H1 (cell line): Measurements from ENCODE around the gene CCDC9B. TPM values are rescaled to one million over a fixed set of nuclear protein-coding genes. Genes with fewer than 3 reads are reported as not detected.

Experiments
- CTCF ChIA-PET: fragments of 300-600 bp; sonication (Branson Sonifier 250); formaldehyde crosslinking; loops from one replicate; lab custom pipeline; 2021; ENCODE audit not compliant: partially characterized antibody; lab: Charles Lee
- POLR2A ChIA-PET: fragments of 300-600 bp; sonication (Branson Sonifier 250); formaldehyde crosslinking; loops from one replicate; lab custom pipeline; 2021; ENCODE audit warnings: inconsistent platforms; ENCODE audit not compliant: partially characterized antibody; lab: Charles Lee
- DNase-seq, 2 experiments: peaks; one replicate each; pipeline versions ENCODE4 v3.0.0 to v3.0.0-alpha.2; 2010 to 2022; ENCODE audit warnings: low spot score in 2 of 2, low read depth in 1 of 2, mixed read lengths in 1 of 2
- FAIRE-seq: peaks from 2 replicates; lab custom pipeline; 2011; peaks lifted over from hg19 to GRCh38; lab: Jason Lieb, UNC
- H2AFZ ChIP-seq: 2 replicates; pipeline ENCODE4 v1.8.1; 2012; ENCODE audit warnings: low read length, inconsistent platforms
- H2AK5ac ChIP-seq: 2 replicates; pipeline ENCODE4 v1.6.1; 2013; ENCODE audit warnings: low read depth, low read length
- H2BK120ac ChIP-seq: replicated peaks from 2 replicates; pipeline ENCODE3; 2013; ENCODE audit warnings: low read depth, low read length, inconsistent platforms
- H2BK12ac ChIP-seq: 2 replicates; pipeline ENCODE4 v1.6.1; 2013; ENCODE audit warnings: low read depth, low read length
- H2BK15ac ChIP-seq: 2 replicates; pipeline ENCODE4 v1.6.1; 2013; ENCODE audit warnings: low read length
- H2BK20ac ChIP-seq: 2 replicates; pipeline ENCODE4 v1.6.1; 2013; ENCODE audit warnings: low read length
- H2BK5ac ChIP-seq: 2 replicates; pipeline ENCODE4 v1.6.1; 2013; ENCODE audit warnings: low read depth, low read length
- H3K14ac ChIP-seq: 2 replicates; pipeline ENCODE4 v1.6.1; 2013; ENCODE audit warnings: inconsistent platforms; ENCODE audit not compliant: insufficient read length
- H3K18ac ChIP-seq: 2 replicates; pipeline ENCODE4 v1.6.1; 2013; ENCODE audit warnings: low read length; ENCODE audit errors: extremely low read depth
- H3K23ac ChIP-seq: 2 replicates; pipeline ENCODE4 v1.6.1; 2013; ENCODE audit warnings: inconsistent platforms; ENCODE audit not compliant: insufficient read length
- H3K23me2 ChIP-seq: 2 replicates; pipeline ENCODE4 v1.6.1; 2013; ENCODE audit warnings: low read depth, low read length
- H3K27ac ChIP-seq: 2 replicates; pipeline ENCODE4 v1.6.1; 2011; ENCODE audit warnings: low read depth, low read length, inconsistent platforms
- H3K27me3 ChIP-seq, 4 experiments: replicated peaks in 1 of 4; 1 replicate in 1 of 4; 2 replicates in 3 of 4; pipeline versions ENCODE4 v1.6.1 to v1.8.1; 2011 to 2013; ENCODE audit warnings: low read length in 3 of 4, mild to moderate bottlenecking in 3 of 4, inconsistent platforms in 2 of 4, mixed read lengths in 2 of 4, moderate library complexity in 1 of 4; ENCODE audit not compliant: control insufficient read depth in 3 of 4, insufficient read depth in 3 of 4; ENCODE audit errors: extremely low read depth in 1 of 4
- H3K36me3 ChIP-seq, 4 experiments: 2 replicates each; pipeline versions ENCODE4 v1.6.1 to v1.8.1; 2011 to 2013; ENCODE audit warnings: mild to moderate bottlenecking in 4 of 4, low read length in 3 of 4, moderate library complexity in 2 of 4, control low read depth in 1 of 4, inconsistent platforms in 1 of 4; ENCODE audit not compliant: insufficient read depth in 4 of 4, control insufficient read depth in 2 of 4
- H3K4ac ChIP-seq: replicated peaks from 2 replicates; pipeline ENCODE3; 2013; ENCODE audit warnings: low read length, low read depth, mixed read lengths, inconsistent platforms; ENCODE audit not compliant: insufficient read length
- H3K4me1 ChIP-seq, 4 experiments: replicated peaks in 1 of 4; 1 replicate in 1 of 4; 2 replicates in 3 of 4; pipeline versions ENCODE4 v1.6.1 to v1.8.1; 2011 to 2013; ENCODE audit warnings: low read length in 3 of 4, inconsistent platforms in 2 of 4, mixed read lengths in 1 of 4; ENCODE audit not compliant: insufficient read depth in 4 of 4, control insufficient read depth in 3 of 4
- H3K4me2 ChIP-seq, 2 experiments: 2 replicates each; pipeline versions ENCODE4 v1.6.1 to v1.8.1; 2011 to 2013; ENCODE audit warnings: low read depth in 2 of 2, low read length in 2 of 2, control low read depth in 1 of 2, inconsistent platforms in 1 of 2, mild to moderate bottlenecking in 1 of 2; ENCODE audit not compliant: insufficient read depth in 1 of 2
- H3K4me3 ChIP-seq, 4 experiments: fragments of 200-600, 300-600 bp in 1 of 4; sonication (generic), shearing (Covaris generic), sonication (Bioruptor Twin) in 1 of 4; 2 replicates each; pipeline versions ENCODE4 v1.5.1 to v1.8.1; 2011 to 2016; ENCODE audit warnings: low read length in 4 of 4, low read depth in 3 of 4, control low read depth in 2 of 4, inconsistent platforms in 2 of 4, mild to moderate bottlenecking in 2 of 4, mixed read lengths in 1 of 4, moderate library complexity in 1 of 4; ENCODE audit not compliant: insufficient read depth in 2 of 4; ENCODE audit errors: extremely low read depth in 1 of 4
- H3K56ac ChIP-seq: replicated peaks from 2 replicates; pipeline ENCODE3; 2013; ENCODE audit warnings: low read depth, mild to moderate bottlenecking, mixed read lengths, low read length, inconsistent platforms; ENCODE audit not compliant: insufficient read length
- H3K79me1 ChIP-seq: 2 replicates; pipeline ENCODE4 v1.6.1; 2013; ENCODE audit warnings: low read depth, low read length, control low read depth
- H3K79me2 ChIP-seq, 2 experiments: 2 replicates each; pipeline versions ENCODE4 v1.6.1 to v1.8.1; 2012 to 2013; ENCODE audit warnings: low read length in 2 of 2, mild to moderate bottlenecking in 2 of 2, inconsistent platforms in 1 of 2; ENCODE audit not compliant: insufficient read depth in 2 of 2, control insufficient read depth in 1 of 2
- H3K9ac ChIP-seq, 4 experiments: replicated peaks in 1 of 4; 1 replicate in 1 of 4; 2 replicates in 3 of 4; pipeline versions ENCODE4 v1.6.1 to v1.8.1; 2011 to 2013; ENCODE audit warnings: low read depth in 3 of 4, low read length in 3 of 4, control low read depth in 2 of 4, mild to moderate bottlenecking in 2 of 4, moderate library complexity in 2 of 4, inconsistent platforms in 1 of 4; ENCODE audit errors: extremely low read depth in 1 of 4
- H3K9me3 ChIP-seq, 2 experiments: 2 replicates each; pipeline versions ENCODE4 v1.6.1 to v1.8.1; 2012 to 2013; ENCODE audit warnings: mild to moderate bottlenecking in 2 of 2, moderate library complexity in 2 of 2, control low read depth in 1 of 2, inconsistent platforms in 1 of 2, low read depth in 1 of 2, low read length in 1 of 2, mixed read lengths in 1 of 2; ENCODE audit not compliant: insufficient read depth in 2 of 2
- H4K20me1 ChIP-seq, 2 experiments: replicated peaks in 1 of 2; 2 replicates each; pipeline versions ENCODE3 to v1.8.1; 2011 to 2013; ENCODE audit warnings: inconsistent platforms in 2 of 2, low read length in 2 of 2, mild to moderate bottlenecking in 1 of 2; ENCODE audit not compliant: insufficient read depth in 2 of 2, control insufficient read depth in 1 of 2
- H4K5ac ChIP-seq: 2 replicates; pipeline ENCODE4 v1.6.1; 2013; ENCODE audit warnings: low read length, low read depth, mixed read lengths, inconsistent platforms; ENCODE audit not compliant: insufficient read length
- H4K8ac ChIP-seq: 2 replicates; pipeline ENCODE4 v1.8.0; 2013; ENCODE audit warnings: mild to moderate bottlenecking, moderate library complexity, low read length, inconsistent platforms; ENCODE audit not compliant: insufficient read depth; ENCODE audit errors: extremely low read depth
- H4K91ac ChIP-seq: replicated peaks from 2 replicates; pipeline ENCODE3; 2013; ENCODE audit warnings: low read length, mixed read lengths, inconsistent platforms; ENCODE audit not compliant: insufficient read length
- BCL11A ChIP-seq, 2 experiments: IDR thresholded peaks; one replicate each; pipeline ENCODE4 v1.6.1; 2011; ENCODE audit warnings: low read depth in 2 of 2, low read length in 2 of 2, mild to moderate bottlenecking in 2 of 2
- CBX8 ChIP-seq: fragments of 300-800, 300-1000 bp; sonication (generic); IDR thresholded peaks from 2 replicates; pipeline ENCODE4 v1.7.1; 2016; ENCODE audit warnings: low read depth, low read length, borderline replicate concordance
- CHD1 ChIP-seq: IDR thresholded peaks from 2 replicates; pipeline ENCODE4 v1.6.1; 2012; ENCODE audit warnings: low read depth, low read length, improper control_type of control experiment
- HDAC2 ChIP-seq, 2 experiments: fragments of 300-600 bp in 1 of 2; sonication (generic) in 1 of 2; IDR thresholded peaks; 2 replicates each; pipeline ENCODE4 v1.6.1; 2011 to 2012; ENCODE audit warnings: low read depth in 2 of 2, low read length in 2 of 2, mild to moderate bottlenecking in 2 of 2, moderate library complexity in 2 of 2, borderline replicate concordance in 1 of 2, inconsistent platforms in 1 of 2
- RAD21 ChIP-seq, 2 experiments: IDR thresholded peaks in 1 of 2; conservative IDR thresholded peaks in 1 of 2; 2 replicates each; pipeline ENCODE4 v1.6.1; 2011; ENCODE audit warnings: low read depth in 2 of 2, low read length in 2 of 2, improper control_type of control experiment in 1 of 2, inconsistent platforms in 1 of 2, mild to moderate bottlenecking in 1 of 2, moderate library complexity in 1 of 2
- RFX5 ChIP-seq: IDR thresholded peaks from 2 replicates; pipeline ENCODE4 v1.6.1; 2011; ENCODE audit warnings: low read depth, low read length, improper control_type of control experiment, borderline replicate concordance
- SAP30 ChIP-seq: fragments of 300-600 bp; sonication (generic); IDR thresholded peaks from 2 replicates; pipeline ENCODE4 v1.7.1; 2012; ENCODE audit warnings: low read length, moderate library complexity, mild to moderate bottlenecking, inconsistent platforms; ENCODE audit not compliant: insufficient read depth, insufficient replicate concordance
- SP2 ChIP-seq: IDR thresholded peaks from 2 replicates; pipeline ENCODE4 v1.6.1; 2012; ENCODE audit warnings: mild to moderate bottlenecking, low read length, inconsistent platforms
- TAF7 ChIP-seq: optimal IDR thresholded peaks from 2 replicates; pipeline ENCODE3; 2011; ENCODE audit warnings: low read depth, mild to moderate bottlenecking, inconsistent platforms, low read length, moderate library complexity, borderline replicate concordance
- YY1 ChIP-seq: IDR thresholded peaks from 2 replicates; pipeline ENCODE4 v1.6.1; 2011; ENCODE audit warnings: low read depth, mild to moderate bottlenecking, low read length
- WGBS, 2 experiments: shearing (Covaris generic) in 1 of 2; methylation state at CpG; one replicate each; pipeline versions ENCODE4 v1.1.6 to v1.1.7; 2013 to 2015; ENCODE audit warnings: low lambda C conversion rate in 2 of 2, mixed read lengths in 2 of 2, inconsistent platforms in 1 of 2, low coverage in 1 of 2, missing lambda C conversion rate in 1 of 2; ENCODE audit not compliant: insufficient replicate concordance in 2 of 2, insufficient coverage in 1 of 2, insufficient read length in 1 of 2; ENCODE audit errors: extremely low coverage in 1 of 2, missing lambda C conversion rate in 1 of 2; 5-methylcytosine and 5-hydroxymethylcytosine counted together
- polyA plus RNA-seq, 7 experiments: library from polyadenylated mRNA; depleted of rRNA in 3 of 7; stranded (reverse) in 5 of 7; unstranded in 2 of 7; fragments of >200 nt in 5 of 7; fragments of 200-250 nt in 2 of 7; gene quantifications; 1 replicate in 5 of 7; 2 replicates in 1 of 7; 4 replicates in 1 of 7; pipeline versions ENCODE4 v1.2.1 to v1.2.3, GENCODE V29; 2011 to 2013; ENCODE audit warnings: missing spikeins in 2 of 7, mixed read lengths in 2 of 7
- total RNA-seq: library from RNA; stranded (reverse); fragmentation: NEBNext Ultra II Directional; extraction: Animal tissue kit (Norgen Biotek cat#: 25700); gene quantifications from 2 replicates; pipeline ENCODE4 v1.2.1, GENCODE V29; 2021
- TF ChIP-seq, protein P1 (sequence below): IDR thresholded peaks from 2 replicates; pipeline ENCODE4 v1.6.1; 2012; ENCODE audit warnings: inconsistent platforms

The CCDC9B gene
- total and polyA plus RNA-seq, 2 of the 8 experiments (the other 6 are each of a cell fraction or from before 2014, with no cell fraction given) = 0.45 to 0.78 TPM

DNA sequence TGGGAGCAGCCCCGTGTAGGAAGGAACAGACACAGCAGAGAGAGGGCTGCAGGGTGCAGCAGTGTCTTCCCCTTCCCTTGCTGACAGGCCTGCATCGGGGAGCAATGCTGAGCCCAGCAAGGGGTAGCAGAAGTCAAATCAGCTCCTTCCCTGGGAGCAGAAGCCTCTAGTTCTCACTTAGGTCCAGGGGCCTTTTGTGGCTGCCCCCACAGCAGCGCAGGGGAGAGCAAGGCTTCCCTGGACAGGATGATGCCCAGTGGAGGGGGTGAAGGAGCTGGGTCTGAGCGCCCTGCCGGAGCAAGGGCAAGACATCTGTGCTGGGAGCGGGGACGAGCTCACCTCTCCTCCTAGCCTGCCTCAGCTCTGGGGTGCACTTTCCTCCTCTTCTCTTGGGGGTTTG, 33.8 kb downstream of the CCDC9B start:
- no peak for DNase-seq
- TF ChIP-seq RAD21 (IDR thresholded peaks at IDR 0.05 in 1 of 2, conservative IDR thresholded peaks at IDR 0.05 in 1 of 2; ENCODE audit: low read depth in 2 of 2, low read length in 2 of 2) (no peak), TAF7 (no peak), CBX8 (no peak), RFX5 (no peak), YY1 (no peak), SP2 (no peak), BCL11A (IDR thresholded peaks at IDR 0.05; ENCODE audit: low read depth in 2 of 2, low read length in 2 of 2) (no peak), HDAC2 (IDR thresholded peaks at IDR 0.05; ENCODE audit: borderline replicate concordance in 1 of 2, low read depth in 2 of 2, low read length in 2 of 2) (no peak), SAP30 (no peak), CHD1 (no peak)
- TF ChIP-seq, protein P1, sequence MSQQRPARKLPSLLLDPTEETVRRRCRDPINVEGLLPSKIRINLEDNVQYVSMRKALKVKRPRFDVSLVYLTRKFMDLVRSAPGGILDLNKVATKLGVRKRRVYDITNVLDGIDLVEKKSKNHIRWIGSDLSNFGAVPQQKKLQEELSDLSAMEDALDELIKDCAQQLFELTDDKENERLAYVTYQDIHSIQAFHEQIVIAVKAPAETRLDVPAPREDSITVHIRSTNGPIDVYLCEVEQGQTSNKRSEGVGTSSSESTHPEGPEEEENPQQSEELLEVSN = no peak

More for the DNA sequence above, 33.8 kb downstream of the CCDC9B start:
- peaks cover 0 to 4% of the 10 kb centered on the region in 2 experiments for H4K20me1 ChIP-seq
- WGBS, 2 experiments = 67% methylated on average over 6 of the region's 7 CpGs; no CpG with 5 or more reads in 1 of the 2 experiments
- peak overlapping the region; percentile 99; the same call in 1 of the 2 replicates for H2BK15ac ChIP-seq
- no peak overlapping the region for H3K4me2 ChIP-seq
- H2BK120ac ChIP-seq = no peak overlapping the region
- H3K23ac ChIP-seq = no peak overlapping the region
- H3K9me3 ChIP-seq = no peaks in the 10 kb centered on the region
- H3K27ac ChIP-seq = no peak overlapping the region
- ChIA-PET CTCF (interaction anchor here (0.7 to 23.9 kb wide), 14 partner anchors 8 to 115 kb away, joined by 3 to 584 read pairs (median 7); partner anchors contain the start of genes ANKRD63, CCDC9B and INAFM2), POLR2A (interaction anchor here (0.6 to 6.0 kb wide), 11 partner anchors 13 to 30 kb away, joined by 3 to 29 read pairs (median 4); partner anchors contain the start of gene ANKRD63)
- no peaks in the 10 kb centered on the region for H3K36me3 ChIP-seq
- H2BK5ac ChIP-seq = peak overlapping the region; percentile 56; the same call in 1 of the 2 replicates
- no peak overlapping the region for H3K14ac ChIP-seq
- 0 out of 8 replicates have a peak overlapping the region, but pooled peaks of 1 of the 4 experiments have one; percentile 19 for H3K4me3 ChIP-seq
- peak overlapping the region; percentile 90; the same call in 1 of the 2 replicates for H2BK12ac ChIP-seq
- peak overlapping the region; percentile 25 for H3K4ac ChIP-seq
- no peak overlapping the region; a peak in 1 of 7 replicates for H3K9ac ChIP-seq
- H2AFZ ChIP-seq = 0 out of 2 replicates have a peak overlapping the region, but pooled peaks have one; percentile 64
- no peak for FAIRE-seq
- H4K8ac ChIP-seq = no peak overlapping the region
- H2AK5ac ChIP-seq = peak overlapping the region; percentile 6; the same call in 1 of the 2 replicates
- no peak overlapping the region for H4K5ac ChIP-seq
- H4K91ac ChIP-seq = no peak overlapping the region
- no peaks in the 10 kb centered on the region for H3K79me1 ChIP-seq
- H3K27me3 ChIP-seq = peaks cover 0 to 6% (median 0%) of the 10 kb centered on the region in 4 experiments; a peak in 3 of 7 replicates
- H3K4me1 ChIP-seq = peaks cover 0 to 33% (median 25%) of the 10 kb centered on the region in 4 experiments; a peak in 6 of 7 replicates
- peak overlapping the region; percentile 4; the same call in 1 of the 2 replicates for H2BK20ac ChIP-seq
- H3K56ac ChIP-seq = no peak overlapping the region
- H3K18ac ChIP-seq = no peak overlapping the region
- H3K23me2 ChIP-seq = no peaks in the 10 kb centered on the region; the same call in 1 of the 2 replicates
- no peaks in the 10 kb centered on the region for H3K79me2 ChIP-seq
